ENCODE measurements around the gene KARS1.
A peak's percentile ranks its signal among the peaks of the same experiment; 100 is the strongest.

Gene KARS1

DNA sequence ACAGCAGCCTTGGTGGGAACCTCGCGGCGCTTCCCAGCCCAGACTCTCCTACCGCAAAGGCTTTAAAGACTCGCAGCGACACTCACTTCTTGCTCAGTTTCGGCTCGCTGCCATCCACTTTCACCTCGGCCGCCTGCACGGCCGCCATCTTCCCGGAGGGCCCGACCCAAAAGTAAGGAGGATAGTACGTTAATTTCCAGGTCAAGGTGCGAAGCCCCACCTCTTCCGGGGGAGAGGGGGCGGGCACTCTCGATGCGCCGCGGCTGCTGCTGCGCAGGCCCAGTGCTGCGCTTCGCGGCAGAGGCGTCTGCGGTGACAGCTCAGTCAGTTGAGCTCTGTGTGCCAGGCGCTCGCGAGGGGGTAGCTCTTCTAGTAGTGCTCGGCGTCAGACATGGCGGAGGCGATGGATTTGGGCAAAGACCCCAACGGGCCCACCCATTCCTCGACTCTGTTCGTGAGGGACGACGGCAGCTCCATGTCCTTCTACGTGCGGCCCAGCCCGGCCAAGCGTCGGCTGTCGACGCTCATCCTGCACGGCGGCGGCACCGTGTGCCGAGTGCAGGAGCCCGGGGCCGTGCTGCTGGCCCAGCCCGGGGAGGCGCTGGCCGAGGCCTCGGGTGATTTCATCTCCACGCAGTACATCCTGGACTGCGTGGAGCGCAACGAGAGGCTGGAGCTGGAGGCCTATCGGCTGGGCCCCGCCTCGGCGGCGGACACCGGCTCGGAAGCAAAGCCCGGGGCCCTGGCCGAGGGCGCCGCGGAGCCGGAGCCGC is at the start of gene KARS1, which contains the start of gene TERF2IP:
Gene KARS1 (minus strand): TSS at position 174 of the 773 bp plus-strand sequence. CDS start 26 bp downstream, at position 148.
Gene TERF2IP (plus strand): TSS at position 282 of the 773 bp plus-strand sequence. CDS start 110 bp downstream, at position 392.
- peak; percentile 93 to 94 for DNase-seq

- no peak for DNase-seq
Observed at GRCh38 chr16:75695708-75696107, 48.2 kb upstream of the KARS1 start.

- DNase-seq = no peak
Observed at GRCh38 chr16:75687361-75687760, 39.9 kb upstream of the KARS1 start.

DNA sequence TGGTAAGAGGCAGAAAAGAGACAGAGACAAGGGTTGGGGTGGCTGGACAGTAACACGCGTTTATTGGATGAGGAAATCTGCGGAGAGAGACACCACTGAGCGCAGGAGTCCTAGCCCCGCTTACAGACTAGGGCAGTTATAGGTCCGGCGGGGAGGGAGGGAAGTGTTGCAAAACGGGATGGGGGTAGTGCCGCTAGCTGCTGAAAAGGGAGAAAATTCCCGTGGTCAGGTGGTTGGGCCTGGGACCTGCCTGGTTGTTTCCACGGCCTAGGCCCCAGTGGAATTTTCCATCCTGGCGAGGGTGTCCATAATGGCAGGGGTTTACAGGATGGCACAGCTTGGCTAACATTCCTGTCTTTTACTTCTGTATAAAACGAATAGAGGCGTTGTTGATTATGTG is 34.8 kb upstream of the KARS1 start:
- DNase-seq = no peak

DNA sequence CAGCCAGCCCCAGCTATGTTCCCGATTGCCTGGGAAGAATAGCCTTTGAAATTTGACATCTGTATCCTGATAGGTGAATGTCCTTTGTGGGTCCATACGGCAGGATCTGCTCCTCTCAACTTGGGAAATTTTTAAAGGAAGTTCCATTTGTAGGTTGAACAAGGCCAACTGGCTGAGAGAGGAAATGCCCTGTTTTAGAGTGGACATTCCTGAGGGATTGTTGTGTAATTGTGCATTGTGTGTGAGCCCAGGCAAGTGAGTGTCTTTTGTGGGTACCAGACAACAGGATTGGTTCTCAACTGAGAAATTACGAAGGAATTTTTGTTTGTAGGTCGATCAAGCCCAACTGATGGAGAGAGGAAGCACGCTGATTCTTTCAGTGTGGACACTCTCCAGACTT is 31.9 kb upstream of the KARS1 start:
- no peak for DNase-seq

DNA sequence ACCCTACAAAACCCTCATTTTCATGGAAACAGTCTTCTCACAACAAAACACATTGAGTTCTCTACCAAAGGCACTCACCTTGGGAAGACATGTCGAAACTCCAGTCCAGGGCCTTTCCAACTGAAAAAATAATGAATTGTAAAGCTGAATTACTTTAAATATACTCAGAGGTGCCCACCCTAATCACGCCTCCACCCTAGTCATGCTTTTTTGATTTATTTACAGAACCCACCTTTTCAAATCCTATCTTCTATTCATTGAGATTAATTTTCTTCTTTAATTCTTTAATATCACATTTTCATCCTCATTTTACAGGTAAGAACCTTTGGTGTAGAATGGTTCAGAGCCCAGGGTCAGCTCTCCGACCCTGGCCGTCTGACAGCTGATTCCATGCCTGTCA is 29.4 kb upstream of the KARS1 start, which contains the start of gene CPHXL2:
Gene CPHXL2 (minus strand): TSS at position 101 of the 400 bp plus-strand sequence. CDS start 10 bp downstream, at position 91.
- no peak for DNase-seq

DNA sequence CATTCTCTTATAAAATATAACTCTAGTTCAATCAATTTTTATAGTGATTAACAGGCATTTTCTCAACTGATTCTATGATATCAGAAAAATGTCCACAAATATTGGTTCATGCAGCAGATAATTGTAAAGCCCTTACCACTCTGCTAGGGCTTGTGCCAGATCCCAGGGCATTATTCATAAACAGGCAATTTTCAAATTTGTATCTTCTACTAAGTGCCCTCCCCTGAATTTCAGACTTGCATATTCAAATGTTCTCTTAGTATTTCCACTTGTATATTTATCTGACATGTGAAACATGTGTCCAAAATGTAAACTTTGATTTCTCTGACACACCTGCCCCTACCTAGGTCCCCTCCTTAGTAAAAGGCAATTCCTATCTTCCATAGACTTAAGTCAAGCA is 20.0 kb upstream of the KARS1 start:
- no peak for DNase-seq

- peak in 1 of 2 donors; percentile 12 for DNase-seq
Observed at GRCh38 chr16:75660726-75661302, 13.3 kb upstream of the KARS1 start.

DNA sequence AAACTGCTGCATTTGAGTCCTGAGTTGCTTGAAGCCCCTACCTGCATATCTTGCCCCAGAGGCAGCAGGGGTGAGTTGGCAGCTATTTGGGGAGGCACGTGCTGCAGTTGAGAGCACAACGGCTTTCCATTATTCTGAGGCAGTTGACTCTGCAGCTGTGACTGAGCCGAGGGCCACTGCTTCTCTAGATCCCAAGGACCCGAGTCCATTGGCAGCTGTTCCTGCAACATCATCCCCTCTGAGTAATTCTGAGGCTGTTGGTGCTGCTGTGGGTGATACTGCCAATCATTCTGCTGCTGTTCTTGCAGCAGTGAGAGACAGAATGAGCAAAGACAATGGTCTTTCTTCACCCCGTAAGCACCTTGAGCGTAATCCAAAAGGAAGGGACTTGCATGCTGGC is 12.9 kb upstream of the KARS1 start:
- peak in 1 of 2 donors; percentile 14 for DNase-seq

- DNase-seq = no peak
Observed at GRCh38 chr16:75658175-75658574, 10.7 kb upstream of the KARS1 start.

GRCh38 chr16:75653922-75654321 is 6.5 kb upstream of the KARS1 start:
- peak in 1 of 2 donors; percentile 35 for DNase-seq

DNA sequence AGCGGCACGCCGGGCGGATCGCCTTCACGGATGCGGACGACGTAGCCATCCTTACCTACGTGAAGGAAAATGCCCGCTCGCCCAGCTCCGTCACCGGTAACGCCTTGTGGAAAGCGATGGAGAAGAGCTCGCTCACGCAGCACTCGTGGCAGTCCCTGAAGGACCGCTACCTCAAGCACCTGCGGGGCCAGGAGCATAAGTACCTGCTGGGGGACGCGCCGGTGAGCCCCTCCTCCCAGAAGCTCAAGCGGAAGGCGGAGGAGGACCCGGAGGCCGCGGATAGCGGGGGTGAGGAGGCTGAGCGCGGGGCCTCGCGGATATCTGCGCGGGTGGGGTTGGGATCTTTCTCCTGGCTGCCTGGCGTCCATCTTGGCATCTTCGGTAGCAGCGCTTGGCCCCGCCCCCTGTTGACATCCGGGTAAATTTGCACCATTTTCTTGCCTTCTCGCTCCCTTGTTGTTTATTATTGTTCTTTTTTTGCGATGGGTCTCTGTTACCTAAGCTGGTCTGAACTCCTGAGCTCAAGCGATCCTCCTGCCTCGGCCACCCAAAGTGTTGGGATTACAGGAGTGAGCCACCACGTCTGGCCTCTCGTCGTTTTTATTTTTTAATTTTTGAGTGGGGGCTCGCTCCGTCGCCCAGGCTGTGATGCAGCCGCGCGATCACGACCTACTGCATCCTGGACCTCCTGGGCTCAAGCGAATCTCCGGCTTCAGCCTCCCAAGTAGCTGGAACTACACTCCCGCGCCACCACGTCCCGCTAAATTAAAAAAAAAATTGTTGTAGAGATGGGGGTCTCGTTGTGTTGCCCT is 1.0 kb upstream of the KARS1 start:
- DNase-seq = peak; percentile 67 to 74

- DNase-seq = no peak
Observed at GRCh38 chr16:75647112-75647491, 363 bp downstream of the KARS1 start.

GRCh38 chr16:75644240-75645012 is 3.0 kb downstream of the KARS1 start:
- no peak for DNase-seq

GRCh38 chr16:75640598-75640997 is 6.9 kb downstream of the KARS1 start:
- no peak for DNase-seq

DNA sequence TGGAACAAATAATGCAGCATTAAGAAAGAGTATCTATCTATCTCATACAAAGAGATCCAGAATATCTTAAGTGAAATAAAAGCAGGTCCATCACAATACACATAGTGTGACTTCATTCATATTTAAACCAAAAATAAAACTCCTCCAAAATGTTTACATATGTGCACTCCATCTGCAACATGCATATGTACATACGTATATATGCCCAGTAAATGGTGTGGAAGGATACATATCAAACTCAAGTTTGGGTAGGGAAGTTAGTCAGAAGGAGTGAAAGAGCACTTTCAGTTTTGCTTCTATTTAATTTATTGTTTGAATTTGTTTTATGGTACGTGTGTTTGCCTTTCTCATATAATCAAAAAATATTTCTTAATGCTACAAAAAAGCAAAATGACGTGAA is 12.4 kb downstream of the KARS1 start:
- no peak for DNase-seq

- no peak for DNase-seq
Observed at GRCh38 chr16:75632857-75633256, 14.6 kb downstream of the KARS1 start.

GRCh38 chr16:75630052-75630451 is 17.4 kb downstream of the KARS1 start:
- DNase-seq = no peak

- no peak for DNase-seq
Observed at GRCh38 chr16:75629132-75629531, 18.3 kb downstream of the KARS1 start.

DNA sequence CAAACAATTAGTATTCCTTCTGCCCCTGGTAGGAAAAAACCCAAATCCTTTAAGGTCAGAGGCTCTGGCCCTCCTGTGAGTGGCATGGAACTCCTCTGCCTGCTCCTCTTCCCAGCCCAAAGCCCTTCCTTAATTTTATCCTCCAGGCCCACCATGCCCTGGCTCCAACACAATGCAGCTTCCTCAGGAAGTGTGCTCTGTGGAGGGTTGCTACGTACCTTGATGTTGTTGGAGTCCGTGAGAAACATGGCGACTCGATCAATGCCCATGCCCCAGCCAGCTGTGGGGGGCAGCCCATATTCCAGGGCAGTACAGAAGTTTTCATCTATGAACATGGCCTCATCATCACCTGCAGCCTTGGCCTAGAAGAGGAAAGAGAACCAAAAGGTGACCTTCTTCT is 19.1 kb downstream of the KARS1 start:
- no peak for DNase-seq

- no peak for DNase-seq
Observed at GRCh38 chr16:75627851-75628250, 19.6 kb downstream of the KARS1 start.

- DNase-seq = no peak
Observed at GRCh38 chr16:75626806-75627205, 20.7 kb downstream of the KARS1 start.

GRCh38 chr16:75624921-75625334 is 22.5 kb downstream of the KARS1 start:
- DNase-seq = no peak
